ENCODE results near the gene PSMF1.

- TF ChIP-seq CTCF (IDR thresholded peaks at IDR 0.05) (no peak), POLR2A (IDR thresholded peaks at IDR 0.05) (no peak)
Measured at GRCh38 chr20:1212023-1212422, 93.6 kb downstream of the PSMF1 start.

All from Peyer's patch (tissue), 4 donors.